LNCaP clone FGC (cell line): ENCODE measurements around the gene RINL.
A peak's percentile ranks its signal among the peaks of the same experiment; 100 is the strongest.

Source experiments
- DNase-seq: peaks from one replicate; pipeline ENCODE4 v3.0.0-alpha.2; 2011; ENCODE audit warnings: low read depth
- H3K4me3 ChIP-seq: 2 replicates; pipeline ENCODE4 v1.5.1; 2011; ENCODE audit warnings: mild to moderate bottlenecking, low read depth, low read length, control low read depth
- TF ChIP-seq, protein P1 (sequence below): IDR thresholded peaks from 2 replicates; pipeline ENCODE4 v1.5.1; 2012; ENCODE audit warnings: mild to moderate bottlenecking; ENCODE audit not compliant: control insufficient read depth, insufficient read depth; ENCODE audit errors: extremely low read depth

RINL gene

DNA sequence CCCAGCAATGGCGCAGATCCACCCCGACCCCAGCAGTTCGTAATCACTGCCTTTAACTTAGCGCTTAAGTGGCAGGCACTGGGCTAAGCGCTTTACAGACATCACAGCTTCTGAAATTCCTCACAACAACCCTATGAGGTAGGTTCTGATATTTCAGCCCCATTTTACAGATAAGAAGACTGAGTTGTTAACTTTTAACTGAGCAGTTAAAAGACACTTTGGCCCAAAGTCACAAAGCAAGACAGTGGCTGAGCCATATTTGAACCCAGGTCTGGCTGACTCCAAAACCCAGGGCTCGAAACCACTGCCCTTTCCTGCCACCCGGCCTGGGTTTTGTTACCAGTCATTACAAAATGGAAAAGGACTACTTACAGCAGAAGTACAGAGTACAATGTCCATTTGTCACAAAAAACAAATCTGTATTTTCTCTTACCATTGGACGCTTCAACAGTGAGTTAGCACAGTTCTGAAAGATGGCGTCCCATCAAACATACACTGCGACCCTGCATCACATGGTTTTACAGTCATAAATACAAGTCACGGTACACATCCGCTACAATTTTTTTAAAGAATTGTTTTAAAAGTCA, 36.8 kb downstream of the RINL start:
- TF ChIP-seq, protein P1, sequence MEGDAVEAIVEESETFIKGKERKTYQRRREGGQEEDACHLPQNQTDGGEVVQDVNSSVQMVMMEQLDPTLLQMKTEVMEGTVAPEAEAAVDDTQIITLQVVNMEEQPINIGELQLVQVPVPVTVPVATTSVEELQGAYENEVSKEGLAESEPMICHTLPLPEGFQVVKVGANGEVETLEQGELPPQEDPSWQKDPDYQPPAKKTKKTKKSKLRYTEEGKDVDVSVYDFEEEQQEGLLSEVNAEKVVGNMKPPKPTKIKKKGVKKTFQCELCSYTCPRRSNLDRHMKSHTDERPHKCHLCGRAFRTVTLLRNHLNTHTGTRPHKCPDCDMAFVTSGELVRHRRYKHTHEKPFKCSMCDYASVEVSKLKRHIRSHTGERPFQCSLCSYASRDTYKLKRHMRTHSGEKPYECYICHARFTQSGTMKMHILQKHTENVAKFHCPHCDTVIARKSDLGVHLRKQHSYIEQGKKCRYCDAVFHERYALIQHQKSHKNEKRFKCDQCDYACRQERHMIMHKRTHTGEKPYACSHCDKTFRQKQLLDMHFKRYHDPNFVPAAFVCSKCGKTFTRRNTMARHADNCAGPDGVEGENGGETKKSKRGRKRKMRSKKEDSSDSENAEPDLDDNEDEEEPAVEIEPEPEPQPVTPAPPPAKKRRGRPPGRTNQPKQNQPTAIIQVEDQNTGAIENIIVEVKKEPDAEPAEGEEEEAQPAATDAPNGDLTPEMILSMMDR: no peak
- H3K4me3 ChIP-seq: no peak overlapping the region
- DNase-seq: no peak

DNA sequence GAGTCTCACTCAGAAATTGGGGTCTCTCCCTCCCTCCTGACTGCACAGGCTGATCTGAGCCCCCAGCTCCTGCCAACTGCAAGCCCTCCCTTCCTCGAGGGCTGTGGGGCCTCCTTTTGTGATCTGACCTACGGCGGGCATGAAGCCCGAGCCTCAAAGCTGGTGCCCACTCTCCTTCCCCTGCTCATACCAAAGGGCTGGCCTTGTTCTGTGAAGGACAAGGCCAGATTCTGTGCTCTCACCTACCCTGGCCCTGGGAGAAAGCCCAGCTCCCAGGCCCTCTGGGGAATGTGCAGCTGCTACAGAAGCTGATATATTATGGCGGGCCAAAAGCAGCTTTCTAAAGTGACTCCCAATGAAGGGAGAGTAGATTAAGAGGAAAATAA, 37.5 kb downstream of the RINL start:
- no peak for DNase-seq
- H3K4me3 ChIP-seq: no peak overlapping the region
- TF ChIP-seq, protein P1: no peak

DNA sequence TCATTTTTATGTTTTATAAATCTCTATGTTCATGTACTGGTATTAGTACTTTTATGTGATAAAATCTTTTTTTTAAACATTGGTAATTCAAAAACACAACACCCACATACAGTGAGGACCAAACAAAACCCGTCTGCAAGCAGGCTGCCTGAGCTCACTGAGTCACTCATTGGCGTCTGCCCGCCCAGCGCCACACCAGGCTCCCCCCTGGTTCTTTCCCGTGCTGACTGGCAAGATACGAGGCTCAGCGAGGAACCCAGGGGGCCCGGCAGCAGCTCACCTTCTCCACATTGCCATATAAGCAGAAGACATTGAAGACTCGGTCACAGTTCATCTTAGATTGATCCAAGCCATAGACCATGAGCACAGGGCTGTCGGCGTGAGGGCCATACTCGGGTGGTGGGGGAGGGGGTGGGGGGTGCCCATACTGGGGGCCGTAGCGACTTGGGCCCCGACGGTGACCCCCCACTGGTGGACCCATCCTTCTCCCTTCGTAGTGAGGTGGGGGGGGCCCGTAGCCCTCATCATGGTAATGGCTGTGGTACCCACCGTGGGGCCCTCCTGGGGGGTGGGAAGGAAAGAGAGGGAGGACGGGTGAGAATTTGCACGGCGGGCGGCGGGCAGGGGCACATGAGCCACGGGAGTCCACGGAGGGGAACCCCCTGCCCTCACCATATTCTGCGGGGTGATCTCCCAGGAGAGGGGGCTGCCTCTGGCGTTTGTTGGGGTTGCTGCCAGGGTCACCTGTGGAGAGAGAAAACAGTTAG, 38.1 kb downstream of the RINL start:
- no peak for DNase-seq
- TF ChIP-seq, protein P1: no peak
- no peak overlapping the region for H3K4me3 ChIP-seq

GRCh38 chr19:38838986-38839761, 38.9 kb downstream of the RINL start:
- H3K4me3 ChIP-seq: no peak overlapping the region
- TF ChIP-seq, protein P1: no peak
- DNase-seq: no peak

GRCh38 chr19:38838208-38838985, 39.7 kb downstream of the RINL start:
- DNase-seq: no peak
- TF ChIP-seq, protein P1: peak; percentile 25; the same call in 1 of the 2 replicates
- H3K4me3 ChIP-seq: no peak overlapping the region

- peak; percentile 88 for DNase-seq
- no peak overlapping the region for H3K4me3 ChIP-seq
- TF ChIP-seq, protein P1: no peak
These were observed 40.4 kb downstream of the RINL start for GRCh38 chr19:38837656-38838121.
